CD4-positive, alpha-beta T cell treated with Interleukin-4 for 4 hours (primary cell): ENCODE data around the gene TRAF5.
A peak's percentile ranks its signal among the peaks of the same experiment; 100 is the strongest.
"Not testable (repeated sequence)": the region's sequence is repeated elsewhere in the genome, so short reads cannot be mapped to it uniquely, and the experiment has no call there.

Experiments
- DNase-seq: peaks from one replicate; pipeline ENCODE4 v3.0.0-alpha.2; 2020

TRAF5 gene

GRCh38 chr1:211381481-211382181 lies 55.0 kb downstream of the TRAF5 start:
- no peak for DNase-seq

- DNase-seq, result no peak
Measured at GRCh38 chr1:211382182-211382713, 55.6 kb downstream of the TRAF5 start.

- peak; percentile 72 for DNase-seq
Measured at GRCh38 chr1:211382714-211383480, 56.3 kb downstream of the TRAF5 start.

GRCh38 chr1:211384524-211384923 lies 57.9 kb downstream of the TRAF5 start:
- no peak for DNase-seq

- no peak for DNase-seq
Measured at GRCh38 chr1:211386921-211387320, 60.3 kb downstream of the TRAF5 start.

GRCh38 chr1:211390829-211391228 lies 64.2 kb downstream of the TRAF5 start:
- DNase-seq, result not testable (repeated sequence)

- DNase-seq, result no peak
Measured at GRCh38 chr1:211393203-211393602, 66.6 kb downstream of the TRAF5 start.

GRCh38 chr1:211398266-211398930 lies 71.8 kb downstream of the TRAF5 start:
- not testable (repeated sequence) for DNase-seq

- not testable (repeated sequence) for DNase-seq
Measured at GRCh38 chr1:211399851-211400393, 73.3 kb downstream of the TRAF5 start.

- not testable (repeated sequence) for DNase-seq
Measured at GRCh38 chr1:211401751-211402150, 75.1 kb downstream of the TRAF5 start.

GRCh38 chr1:211406086-211406485 lies 79.5 kb downstream of the TRAF5 start:
- not testable (repeated sequence) for DNase-seq

- peak; percentile 19 for DNase-seq
Measured at GRCh38 chr1:211407749-211408148, 81.1 kb downstream of the TRAF5 start.

GRCh38 chr1:211411639-211412038 lies 85.0 kb downstream of the TRAF5 start:
- DNase-seq, result no peak

- DNase-seq, result no peak
Measured at GRCh38 chr1:211415700-211416099, 89.1 kb downstream of the TRAF5 start.

- DNase-seq, result peak; percentile 10
Measured at GRCh38 chr1:211416246-211416627, 89.6 kb downstream of the TRAF5 start.

- DNase-seq, result peak; percentile 58
Measured at GRCh38 chr1:211416628-211417323, 90.1 kb downstream of the TRAF5 start.

GRCh38 chr1:211420389-211420788 lies 93.8 kb downstream of the TRAF5 start:
- DNase-seq, result no peak

- no peak for DNase-seq
Measured at GRCh38 chr1:211420845-211421454, 94.3 kb downstream of the TRAF5 start.

- no peak for DNase-seq
Measured at GRCh38 chr1:211424018-211424417, 97.4 kb downstream of the TRAF5 start.
